DMS114 treated with DMSO at 0.1 percent for 48 hours (cell line): ENCODE results near the gene ACTG2.
"Not testable (repeated sequence)": the region's sequence is repeated elsewhere in the genome, so short reads cannot be mapped to it uniquely, and the experiment has no call there.

Experiments
- DNase-seq: peaks from one replicate; lab custom pipeline; 2025; ENCODE audit not compliant: unreplicated experiment; lab: John Stamatoyannopoulos, UW

Gene ACTG2

GRCh38 chr2:73892631-73893329 is at the start of gene ACTG2:
ACTG2 (plus strand) TSS chr2:73893008; CDS start chr2:73901312, 8,304 bp downstream.
- DNase-seq = no peak

GRCh38 chr2:73844087-73844486 is 48.7 kb upstream of the ACTG2 start:
- DNase-seq = no peak

- no peak for DNase-seq
Measured at GRCh38 chr2:73850009-73850408, 42.8 kb upstream of the ACTG2 start.

DNA sequence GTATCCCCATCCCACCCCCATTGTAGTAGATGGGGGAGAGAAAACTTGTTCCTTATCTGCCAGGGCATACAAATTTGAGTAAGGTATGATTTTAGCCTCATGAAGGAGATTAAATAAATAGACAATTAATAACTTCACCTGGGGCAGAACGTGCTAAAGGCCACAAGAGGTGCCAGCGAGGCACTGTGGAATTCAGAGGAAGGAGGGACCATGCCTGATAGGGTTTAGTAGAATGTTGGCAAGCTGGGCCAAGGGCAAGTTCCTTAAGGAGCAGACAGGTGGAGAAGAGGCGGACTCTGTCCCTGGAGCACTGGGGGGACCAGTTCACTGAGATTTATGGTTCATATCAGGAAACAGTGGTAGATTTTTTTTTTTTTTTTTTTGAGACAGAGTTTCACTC is 41.5 kb upstream of the ACTG2 start:
- no peak for DNase-seq

DNA sequence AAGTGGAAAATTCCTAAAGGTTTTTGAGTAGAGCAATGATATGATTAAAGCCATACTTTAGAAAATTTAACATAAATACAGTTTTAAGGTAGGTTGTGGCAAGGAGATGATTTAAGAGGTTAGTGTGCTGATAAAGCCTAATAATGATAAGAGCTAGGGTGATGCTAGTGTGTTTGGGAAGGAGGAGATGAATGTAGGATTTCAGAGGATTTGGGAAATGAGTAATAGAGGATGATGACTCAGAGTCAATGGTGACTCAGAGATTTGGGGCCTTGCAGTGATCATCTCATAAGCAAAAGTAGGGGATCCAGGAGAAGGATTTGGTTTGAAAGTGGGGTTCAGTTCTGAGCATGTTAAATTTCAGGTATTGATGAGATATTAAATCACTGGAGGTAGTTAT is 40.8 kb upstream of the ACTG2 start:
- DNase-seq = no peak

DNA sequence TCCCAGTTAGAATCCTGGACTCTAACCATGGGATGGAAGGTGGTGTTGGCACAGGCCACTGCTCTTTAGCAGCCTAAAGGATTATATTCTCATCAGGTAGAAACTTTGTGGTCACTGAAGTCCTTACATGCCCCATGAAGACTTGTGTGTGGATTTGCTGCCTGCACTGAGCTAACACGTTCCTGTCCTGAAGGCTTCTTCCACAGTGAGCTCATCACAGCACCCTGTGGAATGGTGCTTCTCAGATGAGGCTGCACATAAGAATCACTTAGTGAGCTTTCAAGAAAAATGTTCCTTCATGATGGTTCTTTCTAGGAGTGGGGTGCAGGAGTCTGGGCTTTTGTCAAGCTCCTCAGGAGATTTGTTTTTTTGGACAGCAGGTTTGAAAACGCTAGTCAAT is 37.3 kb upstream of the ACTG2 start:
- no peak for DNase-seq

DNA sequence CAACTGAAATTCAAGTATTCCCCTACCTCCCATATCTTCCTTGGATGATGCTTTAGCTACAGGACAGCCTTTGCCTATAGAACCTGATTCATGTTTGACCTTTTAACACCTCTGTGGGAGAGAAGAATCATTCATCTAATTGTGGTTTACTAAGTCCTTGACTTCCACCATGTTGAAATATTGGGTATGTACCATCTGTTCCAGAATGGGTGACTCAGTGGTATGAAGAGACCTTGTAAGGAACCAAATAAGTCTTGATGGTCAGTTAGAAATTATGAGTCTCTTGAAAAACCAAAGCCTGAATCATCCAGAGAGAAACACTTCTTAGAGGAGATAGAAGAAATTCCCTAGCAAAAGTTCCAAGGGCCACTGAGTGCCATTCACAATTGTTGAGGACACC is 36.6 kb upstream of the ACTG2 start:
- DNase-seq = no peak

- no peak for DNase-seq
Measured at GRCh38 chr2:73859721-73860586, 32.9 kb upstream of the ACTG2 start.

DNA sequence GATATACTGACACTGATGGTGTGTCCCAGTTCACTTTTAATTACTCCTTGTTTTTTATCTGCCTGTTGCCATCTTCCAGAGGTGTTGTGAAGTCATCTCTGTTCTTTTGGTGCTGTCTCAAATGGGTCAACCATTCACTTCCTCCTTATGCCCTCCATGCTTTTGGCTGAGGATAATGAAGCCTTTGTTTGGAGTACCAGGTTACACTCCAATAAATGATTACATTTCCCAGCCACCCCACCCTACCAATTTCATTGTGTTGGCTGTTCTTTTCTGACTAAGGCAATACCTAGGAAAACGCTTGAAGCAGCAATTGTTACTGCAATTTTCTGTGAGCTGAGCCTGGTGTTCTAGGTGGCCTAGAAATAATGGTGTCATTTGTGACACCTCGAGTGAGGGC is 29.8 kb upstream of the ACTG2 start:
- DNase-seq = no peak

GRCh38 chr2:73868204-73868978 is 24.4 kb upstream of the ACTG2 start:
- no peak for DNase-seq

GRCh38 chr2:73870084-73870483 is 22.7 kb upstream of the ACTG2 start:
- DNase-seq = no peak

- DNase-seq = no peak
Measured at GRCh38 chr2:73877071-73877802, 15.6 kb upstream of the ACTG2 start.

GRCh38 chr2:73877984-73878383 is 14.8 kb upstream of the ACTG2 start:
- not testable (repeated sequence) for DNase-seq

- no peak for DNase-seq
Measured at GRCh38 chr2:73885406-73885805, 7.4 kb upstream of the ACTG2 start.

- no peak for DNase-seq
Measured at GRCh38 chr2:73886357-73886756, 6.5 kb upstream of the ACTG2 start.

GRCh38 chr2:73887596-73888353 is 5.0 kb upstream of the ACTG2 start:
- DNase-seq = not testable (repeated sequence)

DNA sequence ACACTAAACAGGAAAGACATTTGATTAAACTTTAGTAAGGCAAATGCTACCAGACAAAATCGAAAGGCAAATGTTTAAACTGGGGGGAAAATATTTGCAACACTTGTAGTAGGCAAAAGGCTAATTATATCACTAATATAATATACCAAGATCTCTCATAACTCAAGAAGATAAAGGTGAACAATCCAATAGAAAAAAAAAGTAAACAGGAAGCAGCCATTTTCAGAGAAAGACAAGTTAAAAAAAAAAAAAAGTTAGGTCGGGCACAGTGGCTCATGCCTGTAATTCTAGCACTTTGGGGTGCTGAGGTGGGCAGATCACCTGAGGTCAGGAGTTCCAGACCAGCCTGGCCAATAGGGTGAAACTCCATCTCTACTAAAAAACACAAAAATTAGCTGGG is 4.4 kb upstream of the ACTG2 start:
- no peak for DNase-seq

GRCh38 chr2:73889206-73889605 is 3.6 kb upstream of the ACTG2 start:
- DNase-seq = no peak

DNA sequence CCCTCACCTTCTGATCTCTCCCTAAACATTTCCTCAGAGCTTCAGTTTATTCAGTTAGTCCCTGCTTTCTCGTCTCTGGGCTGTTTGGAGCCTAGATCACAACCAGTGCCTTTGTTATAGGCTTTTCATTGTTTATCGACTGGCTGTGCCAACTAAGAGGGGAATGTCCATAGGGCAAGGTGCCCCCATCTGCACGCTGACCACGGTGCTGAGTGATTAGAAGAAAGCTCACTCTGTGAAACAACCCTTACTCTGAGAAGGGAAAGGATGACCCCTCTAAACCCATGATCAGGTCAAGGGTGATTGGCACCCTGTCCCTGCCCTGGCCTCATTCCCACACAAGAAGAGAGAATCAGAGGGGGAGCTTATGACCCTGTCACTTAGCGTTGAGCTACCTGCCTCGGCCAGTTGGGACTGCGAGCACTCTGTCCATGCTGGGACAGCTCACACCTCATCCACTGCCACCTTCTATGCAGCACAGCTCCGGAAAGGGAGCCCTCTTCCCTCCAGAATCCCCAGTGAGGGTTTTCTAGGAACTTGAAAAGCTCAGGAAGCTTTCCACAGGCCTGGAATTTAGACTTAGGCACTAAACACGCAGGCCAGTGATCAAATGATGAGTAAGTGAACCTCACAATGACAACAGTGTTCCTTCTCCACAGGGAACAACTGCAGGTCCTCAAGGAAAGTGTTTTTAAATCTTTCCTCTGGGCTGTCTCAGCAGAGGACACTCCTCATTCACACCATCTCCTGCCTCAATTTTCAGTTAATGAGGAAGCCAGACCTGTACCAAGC is 2.3 kb upstream of the ACTG2 start:
- DNase-seq = no peak
